ENCODE data around the gene PHF2.

PHF2 gene

GRCh38 chr9:93660352-93661046 lies 84.1 kb downstream of the PHF2 start:
- no peak for TF ChIP-seq CTCF (IDR thresholded peaks at IDR 0.05; ENCODE audit: insufficient read depth, missing control alignments)
- DNase-seq (ENCODE audit: insufficient read length, low spot score), result no peak

GRCh38 chr9:93661591-93661990 lies 85.2 kb downstream of the PHF2 start:
- DNase-seq (ENCODE audit: insufficient read length, low spot score) (no peak), FAIRE-seq (no peak)
- TF ChIP-seq CTCF (IDR thresholded peaks at IDR 0.05; ENCODE audit: insufficient read depth, missing control alignments), result no peak

More at GRCh38 chr9:93660352-93661046, 84.1 kb downstream of the PHF2 start:
- FAIRE-seq, result no peak

- TF ChIP-seq CTCF (IDR thresholded peaks at IDR 0.05; ENCODE audit: insufficient read depth, missing control alignments), result no peak
- DNase-seq (ENCODE audit: insufficient read length, low spot score) (no peak), FAIRE-seq (no peak)
Observed at GRCh38 chr9:93662016-93662638, 85.7 kb downstream of the PHF2 start.

- TF ChIP-seq CTCF (IDR thresholded peaks at IDR 0.05; ENCODE audit: insufficient read depth, missing control alignments), result no peak
- FAIRE-seq, result no peak
- no peak for DNase-seq (ENCODE audit: insufficient read length, low spot score)
Observed at GRCh38 chr9:93662952-93663572, 86.7 kb downstream of the PHF2 start.

GRCh38 chr9:93663877-93664548 lies 87.6 kb downstream of the PHF2 start:
- FAIRE-seq (no peak), DNase-seq (ENCODE audit: insufficient read length, low spot score) (no peak)
- TF ChIP-seq CTCF (IDR thresholded peaks at IDR 0.05; ENCODE audit: insufficient read depth, missing control alignments), result no peak

- FAIRE-seq, result no peak
Observed at GRCh38 chr9:93664549-93665120, 88.3 kb downstream of the PHF2 start.

More at GRCh38 chr9:93664549-93665120, 88.3 kb downstream of the PHF2 start:
- DNase-seq (ENCODE audit: insufficient read length, low spot score), result no peak
- TF ChIP-seq CTCF (IDR thresholded peaks at IDR 0.05; ENCODE audit: insufficient read depth, missing control alignments), result no peak

Data from D721Med (cell line).